Natural killer cell (primary cell): Measurements from ENCODE around the gene GSTM2. TPM values are rescaled to one million over a fixed set of nuclear protein-coding genes. Genes with fewer than 3 reads are reported as not detected.
"Not testable (repeated sequence)": the region's sequence is repeated elsewhere in the genome, so short reads cannot be mapped to it uniquely, and the experiment has no call there.

ENCODE experiments used
- ATAC-seq, 3 donors: fragments of 150-1000 bp in 2 of 3; fragments of 200-7000 bp in 1 of 3; cut with Tn5 transposase; 1 replicate in 1 of 3; 2 replicates in 2 of 3; pipeline ENCODE4 v1.10.0; 2021; ENCODE audit warnings: mild to moderate bottlenecking in 2 of 3, moderate library complexity in 2 of 3
- DNase-seq, 2 donors: peaks; one replicate each; pipeline versions ENCODE4 v3.0.0 to v3.0.0-alpha.2; 2013 to 2021; ENCODE audit warnings: mixed read lengths in 1 of 2
- H3K27ac ChIP-seq: one replicate; pipeline ENCODE4 v1.5.1; 2013; ENCODE audit warnings: mild to moderate bottlenecking, low read length
- H3K27me3 ChIP-seq: one replicate; pipeline ENCODE4 v1.6.1; 2013; ENCODE audit warnings: low read length; ENCODE audit not compliant: control insufficient read depth, insufficient read depth
- H3K36me3 ChIP-seq: one replicate; pipeline ENCODE4 v1.6.1; 2013; ENCODE audit warnings: low read length; ENCODE audit not compliant: control insufficient read depth, insufficient read depth
- H3K4me1 ChIP-seq: one replicate; pipeline ENCODE4 v1.6.1; 2013; ENCODE audit warnings: low read length; ENCODE audit not compliant: control insufficient read depth, insufficient read depth
- H3K4me3 ChIP-seq: one replicate; pipeline ENCODE4 v1.5.1; 2013; ENCODE audit warnings: low read length
- H3K9me3 ChIP-seq: one replicate; pipeline ENCODE4 v1.6.1; 2013; ENCODE audit warnings: low read length; ENCODE audit not compliant: control insufficient read depth, insufficient read depth
- H3K27ac Mint-ChIP-seq, 2 donors: one replicate each; pipeline ENCODE4 v1.8.0; 2022; ENCODE audit warnings: mild to moderate bottlenecking in 2 of 2, mixed read lengths in 2 of 2, moderate library complexity in 1 of 2
- H3K27me3 Mint-ChIP-seq, 2 donors: one replicate each; pipeline ENCODE4 v1.8.0; 2022; ENCODE audit warnings: low read depth in 2 of 2, mixed read lengths in 2 of 2
- H3K36me3 Mint-ChIP-seq: one replicate; pipeline ENCODE4 v1.8.0; 2022; ENCODE audit warnings: mixed read lengths
- H3K4me1 Mint-ChIP-seq, 2 donors: one replicate each; pipeline ENCODE4 v1.8.0; 2022; ENCODE audit warnings: mixed read lengths in 2 of 2
- H3K4me3 Mint-ChIP-seq: one replicate; pipeline ENCODE4 v1.8.0; 2022; ENCODE audit warnings: mild to moderate bottlenecking, moderate library complexity, mixed read lengths
- H3K9me3 Mint-ChIP-seq, 2 donors: one replicate each; pipeline ENCODE4 v1.8.0; 2022; ENCODE audit warnings: mixed read lengths in 2 of 2
- WGBS: methylation state at CpG from one replicate; pipeline ENCODE4 v1.1.7; 2013; ENCODE audit warnings: missing lambda C conversion rate; ENCODE audit not compliant: insufficient coverage; 5-methylcytosine and 5-hydroxymethylcytosine counted together
- intact Hi-C: fragments of 100-400 bp; cut with micrococcal nuclease; formaldehyde crosslinking; loops from one replicate; pipeline ENCODE4 v1.14.2; 2022
- total RNA-seq, 4 donors: library from RNA; stranded (reverse); fragments of 120-200 nt in 1 of 4; gene quantifications; one replicate each; pipeline versions ENCODE4 v1.2.3 to v1.2.4, GENCODE V29; 2013 to 2022
- TF ChIP-seq, protein P1 (sequence below): fragments of 200-600 bp; IDR thresholded peaks from one replicate; pipeline ENCODE4 v1.8.0; 2022; ENCODE audit warnings: antibody characterized with exemption

GSTM2 gene
- total RNA-seq, 3 donors from 2014 or later (not counting 1 experiment from before 2014, with no cell fraction given): 142 to 315 (median 205) TPM

DNA sequence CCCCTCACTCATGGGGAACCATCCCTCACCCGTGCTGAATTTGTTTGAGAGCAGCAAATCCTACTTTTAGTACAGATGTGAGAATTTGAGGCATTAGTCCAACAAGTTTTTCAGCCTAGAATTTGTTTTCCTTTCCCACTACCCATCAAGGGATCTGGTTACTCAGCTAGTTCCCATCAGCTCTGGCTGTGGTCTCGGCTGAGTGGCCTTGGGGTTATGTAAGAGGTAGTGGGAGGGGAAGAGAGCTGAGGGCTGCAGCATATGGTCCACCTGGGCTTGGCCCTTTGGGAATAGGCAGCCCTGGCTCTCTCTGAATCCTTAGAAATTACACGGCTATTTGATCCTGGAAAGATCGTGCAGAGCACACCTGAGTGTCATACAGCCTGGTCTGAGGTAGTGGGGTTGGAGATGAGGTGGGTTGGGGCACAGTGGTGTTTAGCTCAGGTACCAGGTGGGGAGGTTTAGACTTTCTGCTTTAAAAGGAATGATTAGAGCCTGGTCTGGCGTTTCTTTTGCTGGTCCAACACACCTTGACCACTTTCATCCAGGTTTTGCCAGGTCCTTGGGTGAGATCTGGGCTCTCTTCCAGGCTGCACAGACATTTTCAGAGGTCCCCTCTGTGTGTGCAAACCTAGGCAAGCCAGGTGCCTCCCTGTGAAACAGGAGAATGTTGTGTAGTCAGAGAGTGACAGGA lies 7.7 kb upstream of the GSTM2 start:
- Histone ChIP-seq H3K4me3 (no peak overlapping the region), H3K27ac (no peak overlapping the region), H3K9me3 (no peaks in the 10 kb centered on the region), H3K36me3 (peaks cover 13% of the 10 kb centered on the region), H3K27me3 (no peaks in the 10 kb centered on the region), H3K4me1 (peaks cover 21% of the 10 kb centered on the region)
- Mint-ChIP-seq H3K36me3 (no peaks in the 10 kb centered on the region), H3K27me3 (no peaks in the 10 kb centered on the region), H3K27ac (no peak overlapping the region), H3K9me3 (no peaks in the 10 kb centered on the region), H3K4me3 (no peak overlapping the region), H3K4me1 (peaks cover 12 to 21% of the 10 kb centered on the region in 2 donors)
- DNase-seq: no peak
- 81% methylated on average over 5 of the region's 5 CpGs for WGBS
- ATAC-seq: no peak
- intact Hi-C loops: no loop called here
- TF ChIP-seq, protein P1, sequence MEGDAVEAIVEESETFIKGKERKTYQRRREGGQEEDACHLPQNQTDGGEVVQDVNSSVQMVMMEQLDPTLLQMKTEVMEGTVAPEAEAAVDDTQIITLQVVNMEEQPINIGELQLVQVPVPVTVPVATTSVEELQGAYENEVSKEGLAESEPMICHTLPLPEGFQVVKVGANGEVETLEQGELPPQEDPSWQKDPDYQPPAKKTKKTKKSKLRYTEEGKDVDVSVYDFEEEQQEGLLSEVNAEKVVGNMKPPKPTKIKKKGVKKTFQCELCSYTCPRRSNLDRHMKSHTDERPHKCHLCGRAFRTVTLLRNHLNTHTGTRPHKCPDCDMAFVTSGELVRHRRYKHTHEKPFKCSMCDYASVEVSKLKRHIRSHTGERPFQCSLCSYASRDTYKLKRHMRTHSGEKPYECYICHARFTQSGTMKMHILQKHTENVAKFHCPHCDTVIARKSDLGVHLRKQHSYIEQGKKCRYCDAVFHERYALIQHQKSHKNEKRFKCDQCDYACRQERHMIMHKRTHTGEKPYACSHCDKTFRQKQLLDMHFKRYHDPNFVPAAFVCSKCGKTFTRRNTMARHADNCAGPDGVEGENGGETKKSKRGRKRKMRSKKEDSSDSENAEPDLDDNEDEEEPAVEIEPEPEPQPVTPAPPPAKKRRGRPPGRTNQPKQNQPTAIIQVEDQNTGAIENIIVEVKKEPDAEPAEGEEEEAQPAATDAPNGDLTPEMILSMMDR: no peak

GRCh38 chr1:109660691-109661026 lies 7.2 kb upstream of the GSTM2 start:
- H3K4me3 ChIP-seq, H3K9me3 ChIP-seq, DNase-seq, intact Hi-C loops, H3K27me3 ChIP-seq, H3K9me3 Mint-ChIP-seq, H3K27ac ChIP-seq, H3K27ac Mint-ChIP-seq, H3K36me3 Mint-ChIP-seq, ATAC-seq, H3K4me3 Mint-ChIP-seq, H3K27me3 Mint-ChIP-seq: not testable (repeated sequence)
- Histone ChIP-seq H3K36me3 (peaks cover 13% of the 10 kb centered on the region), H3K4me1 (peaks cover 16% of the 10 kb centered on the region)
- WGBS: 82% methylated on average over 2 of the region's 4 CpGs
- peaks cover 7 to 16% of the 10 kb centered on the region in 2 donors for H3K4me1 Mint-ChIP-seq

DNA sequence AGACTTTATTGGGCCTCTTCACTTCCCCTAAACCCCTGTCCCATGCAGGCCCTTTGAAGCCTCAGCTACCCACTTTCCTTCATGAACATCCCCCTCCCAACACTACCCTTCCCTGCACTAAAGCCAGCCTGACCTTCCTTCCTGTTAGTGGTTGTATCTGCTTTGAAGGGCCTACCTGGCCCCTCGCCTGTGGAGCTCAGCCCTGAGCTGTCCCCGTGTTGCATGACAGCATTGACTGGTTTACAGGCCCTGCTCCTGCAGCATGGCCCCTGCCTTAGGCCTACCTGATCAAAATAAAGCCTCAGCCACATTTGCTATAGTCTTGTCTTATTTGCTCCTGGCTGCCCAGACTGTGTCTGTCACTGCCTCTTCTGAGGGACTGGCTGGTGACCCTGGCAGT lies 6.5 kb upstream of the GSTM2 start:
- TF ChIP-seq, protein P1: no peak
- no peaks in the 10 kb centered on the region for H3K36me3 Mint-ChIP-seq
- H3K27me3 ChIP-seq: no peaks in the 10 kb centered on the region
- peaks cover 11% of the 10 kb centered on the region for H3K4me1 ChIP-seq
- H3K4me1 Mint-ChIP-seq: peaks cover 0 to 9% of the 10 kb centered on the region in 2 donors
- H3K27ac Mint-ChIP-seq: no peak overlapping the region
- no peaks in the 10 kb centered on the region for H3K9me3 ChIP-seq
- H3K27ac ChIP-seq: no peak overlapping the region
- ATAC-seq (no peak), DNase-seq (peak in 1 of 2 donors; percentile 0)
- intact Hi-C loops: no loop called here
- peaks cover 13% of the 10 kb centered on the region for H3K36me3 ChIP-seq
- no peaks in the 10 kb centered on the region for H3K27me3 Mint-ChIP-seq
- no peak overlapping the region for H3K4me3 ChIP-seq
- no peaks in the 10 kb centered on the region for H3K9me3 Mint-ChIP-seq
- H3K4me3 Mint-ChIP-seq: no peak overlapping the region
- 42% methylated on average over 2 of the region's 2 CpGs for WGBS

GRCh38 chr1:109664671-109665070 lies 3.2 kb upstream of the GSTM2 start:
- H3K27me3 Mint-ChIP-seq: no peaks in the 10 kb centered on the region
- no peak overlapping the region for H3K4me3 Mint-ChIP-seq
- Histone ChIP-seq H3K27ac (no peak overlapping the region), H3K36me3 (peaks cover 9% of the 10 kb centered on the region), H3K4me3 (no peak overlapping the region), H3K9me3 (no peaks in the 10 kb centered on the region), H3K4me1 (peaks cover 17% of the 10 kb centered on the region), H3K27me3 (no peaks in the 10 kb centered on the region)
- H3K27ac Mint-ChIP-seq: no peak overlapping the region
- H3K36me3 Mint-ChIP-seq: no peaks in the 10 kb centered on the region
- no peaks in the 10 kb centered on the region for H3K9me3 Mint-ChIP-seq
- TF ChIP-seq, protein P1: no peak
- DNase-seq: peak in 1 of 2 donors; percentile 0
- intact Hi-C loops: no loop called here
- WGBS: no CpG with 5 or more reads among the region's 1 CpG
- H3K4me1 Mint-ChIP-seq: peaks cover 6 to 13% of the 10 kb centered on the region in 2 donors
- no peak for ATAC-seq
